GM12878 (cell line): Measurements from ENCODE around the gene NEB. TPM values are rescaled to one million over a fixed set of nuclear protein-coding genes. Genes with fewer than 3 reads are reported as not detected.
A peak's percentile ranks its signal among the peaks of the same experiment; 100 is the strongest.

Experiments
- ATAC-seq: fragments of 200-7000 bp; cut with Tn5 transposase; 3 replicates; pipeline ENCODE4 v1.9.1; 2020; ENCODE audit warnings: mild to moderate bottlenecking, moderate library complexity
- BruUV-seq: library from RNA; stranded (reverse); fragments of 400-500 nt; replicated peaks from 2 replicates; lab custom pipeline; 2021; lab: Mats Ljungman, UMichigan
- CTCF ChIA-PET: fragments of 300-600 bp; sonication (Branson Sonifier 250); formaldehyde crosslinking; extraction: SDS; loops from one replicate; lab custom pipeline; 2021; ENCODE audit warnings: inconsistent platforms; lab: Yijun Ruan, JAX
- POLR2A ChIA-PET: fragments of 350-600 bp; formaldehyde crosslinking; extraction: SDS; loops from one replicate; lab custom pipeline; 2021; ENCODE audit warnings: inconsistent platforms; lab: Charles Lee
- RAD21 ChIA-PET: fragments of 300-600 bp; sonication (Branson Sonifier 250); formaldehyde crosslinking; loops from one replicate; lab custom pipeline; 2023; ENCODE audit warnings: antibody characterized with exemption; ENCODE audit not compliant: unreplicated experiment; lab: Charles Lee
- SMC1A ChIA-PET: fragments of 300-600 bp; sonication (Branson Sonifier 250); formaldehyde crosslinking; loops from one replicate; lab custom pipeline; 2023; ENCODE audit not compliant: unreplicated experiment, uncharacterized antibody; lab: Charles Lee
- DNase-seq: peaks from one replicate; pipeline ENCODE4 v3.0.0-alpha.2; 2011; ENCODE audit warnings: low read depth, low spot score
- FAIRE-seq: peaks from 3 replicates; lab custom pipeline; 2011; peaks lifted over from hg19 to GRCh38; lab: Jason Lieb, UNC
- H2AFZ ChIP-seq: 2 replicates; pipeline ENCODE4 v1.6.0; 2011; ENCODE audit warnings: low read depth, low read length, control low read depth; ENCODE audit not compliant: control insufficient read depth
- H3K27ac ChIP-seq: 2 replicates; pipeline ENCODE4 v1.5.1; 2011; ENCODE audit warnings: control low read depth; ENCODE audit not compliant: control insufficient read depth, insufficient read depth
- H3K27me3 ChIP-seq, 2 experiments: replicated peaks in 1 of 2; 2 replicates each; pipeline versions ENCODE4 v1.6.0 to v1.6.1; 2011; ENCODE audit warnings: low read length in 1 of 2; ENCODE audit not compliant: control insufficient read depth in 2 of 2, insufficient read depth in 2 of 2
- H3K36me3 ChIP-seq, 2 experiments: 2 replicates each; pipeline ENCODE4 v1.5.1; 2011; ENCODE audit warnings: low read length in 1 of 2; ENCODE audit not compliant: control insufficient read depth in 2 of 2, insufficient read depth in 2 of 2
- H3K4me1 ChIP-seq: 2 replicates; pipeline ENCODE4 v1.6.1; 2011; ENCODE audit warnings: mild to moderate bottlenecking, low read length, moderate library complexity, mixed read lengths; ENCODE audit not compliant: control insufficient read depth, insufficient read depth
- H3K4me2 ChIP-seq: 2 replicates; pipeline ENCODE4 v1.6.0; 2011; ENCODE audit warnings: control low read depth; ENCODE audit not compliant: control insufficient read depth, insufficient read depth
- H3K4me3 ChIP-seq: fragments of 200-600 bp; sonication (generic); 2 replicates; pipeline ENCODE4 v1.5.1; 2016
- H3K79me2 ChIP-seq: 2 replicates; pipeline ENCODE4 v1.6.0; 2011; ENCODE audit warnings: low read length; ENCODE audit not compliant: control insufficient read depth, insufficient read depth
- H3K9ac ChIP-seq: 2 replicates; pipeline ENCODE4 v1.8.0; 2011; ENCODE audit warnings: low read length, control low read depth, mixed read lengths; ENCODE audit not compliant: control insufficient read depth, insufficient read depth
- H3K9me3 ChIP-seq: replicated peaks from 3 replicates; pipeline ENCODE4 v1.5.1; 2011; ENCODE audit warnings: mild to moderate bottlenecking, low read length; ENCODE audit not compliant: control insufficient read depth, insufficient read depth
- H4K20me1 ChIP-seq: 2 replicates; pipeline ENCODE4 v1.6.0; 2011; ENCODE audit not compliant: control insufficient read depth, insufficient read depth
- CHD4 ChIP-seq: fragments of 200-600 bp; sonication (generic); IDR thresholded peaks from 2 replicates; pipeline ENCODE4 v1.6.1; 2016; ENCODE audit warnings: mild to moderate bottlenecking
- ELK1 ChIP-seq: IDR thresholded peaks from 2 replicates; pipeline ENCODE4 v1.6.1; 2012; ENCODE audit warnings: low read depth, low read length, improper control_type of control experiment
- FOS ChIP-seq: IDR thresholded peaks from 3 replicates; pipeline ENCODE4 v1.6.1; 2011; ENCODE audit warnings: borderline replicate concordance; ENCODE audit not compliant: insufficient read length; ENCODE audit errors: extremely low read depth
- HSF1 ChIP-seq: fragments of 150-350 bp; IDR thresholded peaks from 2 replicates; pipeline ENCODE4 v1.6.1; 2014; ENCODE audit warnings: mild to moderate bottlenecking, low read depth, low read length
- IKZF2 ChIP-seq, 2 experiments: fragments of 450-650 bp; IDR thresholded peaks; 2 replicates each; pipeline ENCODE4 v1.6.1; 2017; ENCODE audit warnings: mild to moderate bottlenecking in 2 of 2, moderate library complexity in 2 of 2
- IRF3 ChIP-seq: fragments of 450-650 bp; IDR thresholded peaks from 2 replicates; pipeline ENCODE4 v1.6.1; 2014; ENCODE audit warnings: mild to moderate bottlenecking
- LARP7 ChIP-seq: fragments of 450-650 bp; IDR thresholded peaks from 2 replicates; pipeline ENCODE4 v1.6.1; 2017; ENCODE audit warnings: mild to moderate bottlenecking
- POLR2AphosphoS2 ChIP-seq: IDR thresholded peaks from 2 replicates; pipeline ENCODE4 v1.6.1; 2011; ENCODE audit warnings: low read depth, mild to moderate bottlenecking, low read length, improper control_type of control experiment, moderate library complexity
- RCOR1 ChIP-seq: conservative IDR thresholded peaks from 2 replicates; pipeline ENCODE4 v1.6.1; 2012; ENCODE audit warnings: low read depth, low read length, improper control_type of control experiment
- SMAD1 ChIP-seq: fragments of 450-650 bp; IDR thresholded peaks from 2 replicates; pipeline ENCODE4 v1.6.1; 2018; ENCODE audit warnings: mild to moderate bottlenecking, low read depth; ENCODE audit not compliant: partially characterized antibody
- SRF ChIP-seq, 2 experiments: IDR thresholded peaks; 2 replicates each; pipeline ENCODE4 v1.6.1; 2011; ENCODE audit warnings: low read depth in 2 of 2, low read length in 2 of 2, mild to moderate bottlenecking in 1 of 2, moderate library complexity in 1 of 2
- TBL1XR1 ChIP-seq: IDR thresholded peaks from 2 replicates; pipeline ENCODE4 v1.6.1; 2012; ENCODE audit warnings: low read depth, low read length, improper control_type of control experiment
- TCF12 ChIP-seq: IDR thresholded peaks from 2 replicates; pipeline ENCODE4 v1.6.1; 2011; ENCODE audit warnings: low read depth, mild to moderate bottlenecking, low read length
- USF2 ChIP-seq: IDR thresholded peaks from 2 replicates; pipeline ENCODE4 v1.6.1; 2011; ENCODE audit warnings: low read depth, low read length, improper control_type of control experiment, borderline replicate concordance
- ZBTB40 ChIP-seq: fragments of 450-650 bp; IDR thresholded peaks from 2 replicates; pipeline ENCODE4 v1.6.1; 2016; ENCODE audit warnings: mild to moderate bottlenecking, moderate library complexity, borderline replicate concordance
- WGBS: methylation state at CpG from one replicate; pipeline ENCODE4 v1.1.6; 2016; ENCODE audit warnings: low lambda C conversion rate; ENCODE audit not compliant: insufficient replicate concordance, insufficient coverage; ENCODE audit errors: missing lambda C conversion rate; 5-methylcytosine and 5-hydroxymethylcytosine counted together
- in situ Hi-C: fragments of 300-500 bp; cut with MboI; formaldehyde crosslinking; loops from 9 replicates; pipeline ENCODE4 v1.14.3; 2018; ENCODE audit warnings: mixed read lengths
- intact Hi-C: fragments of 100-400 bp; cut with micrococcal nuclease; formaldehyde crosslinking; loops from one replicate; pipeline ENCODE4 v1.14.2; 2022; ENCODE audit not compliant: unreplicated experiment
- polyA plus RNA-seq, 11 experiments: library from polyadenylated mRNA; depleted of rRNA in 4 of 11; unstranded in 6 of 11; stranded (reverse) in 5 of 11; fragments of >200 nt; fragmentation: Nextera tagmentation in 4 of 11; fragmentation: Illumina TruSeq in 1 of 11; extraction: Ambion mirVana in 4 of 11; extraction: Trizol in 1 of 11; gene quantifications; 1 replicate in 1 of 11; 2 replicates in 10 of 11; pipeline versions ENCODE4 v1.2.1 to v1.2.3, GENCODE V29; 2011 to 2016; ENCODE audit warnings: inconsistent platforms in 2 of 11, missing spikeins in 2 of 11, low read depth in 1 of 11
- total RNA-seq, 4 experiments: library from RNA; depleted of rRNA in 3 of 4; stranded (reverse); fragments of >200 nt in 3 of 4; fragmentation: Illumina TruSeq in 1 of 4; extraction: Trizol in 1 of 4; gene quantifications; 2 replicates each; pipeline versions ENCODE4 v1.2.1 to v1.2.3, GENCODE V29; 2013 to 2021

NEB gene
- total and polyA plus RNA-seq, 10 of the 15 experiments (the other 5 are each of a cell fraction or from before 2014, with no cell fraction given) = 0.04 to 0.77 (median 0.12) TPM

- TF ChIP-seq FOS = no peak
- no peak for TF ChIP-seq LARP7
- TF ChIP-seq SRF (IDR thresholded peaks at IDR 0.05; ENCODE audit: low read depth in 2 of 2, low read length in 2 of 2) = no peak
- TF ChIP-seq CHD4 = no peak
- TF ChIP-seq TCF12 = no peak
Measured at GRCh38 chr2:151568501-151568900, 165.8 kb downstream of the NEB start (continued).

GRCh38 chr2:151567006-151567405 lies 167.3 kb downstream of the NEB start:
- Histone ChIP-seq H3K4me1 (no peaks in the 10 kb centered on the region), H3K27me3 (no peaks in the 10 kb centered on the region), H3K9ac (no peak overlapping the region), H3K4me2 (no peak overlapping the region), H3K4me3 (no peak overlapping the region), H3K79me2 (no peaks in the 10 kb centered on the region), H3K36me3 (no peaks in the 10 kb centered on the region), H3K27ac (no peak overlapping the region), H3K9me3 (no peaks in the 10 kb centered on the region), H2AFZ (no peak overlapping the region), H4K20me1 (no peaks in the 10 kb centered on the region)
- intact Hi-C loops = loop anchor here (10.0 kb wide), 1 partner anchor 68 kb away; no protein-coding TSS in a partner anchor
- ChIA-PET POLR2A (no interaction called here), CTCF (no interaction called here), RAD21 (no interaction called here), SMC1A (no interaction called here)
- DNase-seq = no peak
- in situ Hi-C loops = no loop called here
- no TSS peak for BruUV-seq
- FAIRE-seq = peak; percentile 35
- WGBS = 37% methylated on average over 5 of the region's 5 CpGs
- no peak for ATAC-seq
- no peak for TF ChIP-seq SMAD1
- no peak for TF ChIP-seq ZBTB40
- TF ChIP-seq IRF3 = no peak
- TF ChIP-seq ELK1 = no peak
- no peak for TF ChIP-seq RCOR1
- no peak for TF ChIP-seq HSF1
- TF ChIP-seq USF2 = no peak
- no peak for TF ChIP-seq IKZF2 (IDR thresholded peaks at IDR 0.05)
- no peak for TF ChIP-seq TBL1XR1
- TF ChIP-seq POLR2AphosphoS2 = no peak
